ENCODE measurements around the gene LRRC61.

- no peak for TF ChIP-seq CTCF (IDR thresholded peaks at IDR 0.05 in 8 of 11, conservative IDR thresholded peaks at IDR 0.05 in 3 of 11)
- no peak for TF ChIP-seq POLR2AphosphoS5 (IDR thresholded peaks at IDR 0.05)
- TF ChIP-seq POLR2A (IDR thresholded peaks at IDR 0.05), result no peak
Measured at GRCh38 chr7:150381096-150381495, 57.9 kb downstream of the LRRC61 start.
